ENCODE measurements around the gene CDADC1. TPM values are rescaled to one million over a fixed set of nuclear protein-coding genes. Genes with fewer than 3 reads are reported as not detected.

CDADC1 gene
- total RNA-seq, 3 donors from 2014 or later = 7.3 to 8.5 (median 8.2) TPM

DNA sequence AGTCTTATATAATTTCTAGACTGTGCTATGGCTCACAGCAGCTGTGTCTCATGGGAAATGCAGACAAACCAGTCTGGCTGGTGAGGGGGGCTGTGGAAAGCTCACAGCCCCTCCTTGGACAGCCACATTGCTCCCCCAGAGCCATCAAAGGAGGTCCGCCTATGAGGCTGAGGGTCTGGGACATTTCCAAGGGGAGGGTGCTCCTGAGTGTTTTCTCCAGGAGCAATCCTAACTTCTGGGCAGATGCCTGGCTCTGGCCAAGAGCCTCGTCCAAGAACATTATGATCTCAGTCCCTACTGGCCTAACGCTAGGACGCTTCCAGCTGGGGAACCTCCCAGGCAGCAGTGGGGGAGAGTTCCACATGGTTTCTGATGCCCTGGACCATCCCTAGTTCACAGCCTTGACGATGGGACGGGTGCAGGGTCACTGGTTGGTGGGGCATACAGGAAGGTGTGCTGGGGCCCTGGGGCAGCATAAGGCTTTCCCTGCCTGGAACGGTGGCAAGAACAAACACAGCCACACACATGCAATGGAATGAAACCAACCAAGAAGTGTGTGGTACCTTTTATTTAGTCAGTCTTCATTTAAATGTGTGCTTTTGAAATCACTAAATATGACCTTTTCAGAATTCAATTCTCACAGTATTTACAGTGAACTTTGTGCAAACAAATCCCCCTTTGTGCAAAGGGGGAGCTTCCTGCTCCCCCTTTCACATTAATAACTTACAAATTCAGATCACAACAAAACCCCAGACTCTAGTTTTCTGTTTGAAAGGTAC is 60.6 kb downstream of the CDADC1 start:
- H3K36me3 ChIP-seq = no peaks in the 10 kb centered on the region
- peak; percentile 68 to 93 for DNase-seq (ENCODE audit: low spot score in 2 of 2)
- peak; percentile 71 to 86 (median 77) for TF ChIP-seq POLR2AphosphoS5 (IDR thresholded peaks at IDR 0.05)
- no peak for TF ChIP-seq POLR2A (IDR thresholded peaks at IDR 0.05)
- TF ChIP-seq, protein P1, sequence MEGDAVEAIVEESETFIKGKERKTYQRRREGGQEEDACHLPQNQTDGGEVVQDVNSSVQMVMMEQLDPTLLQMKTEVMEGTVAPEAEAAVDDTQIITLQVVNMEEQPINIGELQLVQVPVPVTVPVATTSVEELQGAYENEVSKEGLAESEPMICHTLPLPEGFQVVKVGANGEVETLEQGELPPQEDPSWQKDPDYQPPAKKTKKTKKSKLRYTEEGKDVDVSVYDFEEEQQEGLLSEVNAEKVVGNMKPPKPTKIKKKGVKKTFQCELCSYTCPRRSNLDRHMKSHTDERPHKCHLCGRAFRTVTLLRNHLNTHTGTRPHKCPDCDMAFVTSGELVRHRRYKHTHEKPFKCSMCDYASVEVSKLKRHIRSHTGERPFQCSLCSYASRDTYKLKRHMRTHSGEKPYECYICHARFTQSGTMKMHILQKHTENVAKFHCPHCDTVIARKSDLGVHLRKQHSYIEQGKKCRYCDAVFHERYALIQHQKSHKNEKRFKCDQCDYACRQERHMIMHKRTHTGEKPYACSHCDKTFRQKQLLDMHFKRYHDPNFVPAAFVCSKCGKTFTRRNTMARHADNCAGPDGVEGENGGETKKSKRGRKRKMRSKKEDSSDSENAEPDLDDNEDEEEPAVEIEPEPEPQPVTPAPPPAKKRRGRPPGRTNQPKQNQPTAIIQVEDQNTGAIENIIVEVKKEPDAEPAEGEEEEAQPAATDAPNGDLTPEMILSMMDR (IDR thresholded peaks at IDR 0.05) = peak in 1 of 3 donors; percentile 19
- intact Hi-C loops (cut with DNase I; ENCODE audit: low total_unique reads) = loop anchor here (5.0 to 10.0 kb wide), 3 partner anchors 229 to 829 kb away; no protein-coding TSS in a partner anchor
- peak overlapping the region; percentile 86 to 94 for H3K27ac ChIP-seq
- H3K9me3 ChIP-seq = no peaks in the 10 kb centered on the region
- H3K4me3 ChIP-seq = peak overlapping the region in 1 of 3 donors; percentile 38
- peaks cover 3 to 8% of the 10 kb centered on the region in 2 donors for H3K4me1 ChIP-seq
- no peaks in the 10 kb centered on the region for H3K27me3 ChIP-seq

DNA sequence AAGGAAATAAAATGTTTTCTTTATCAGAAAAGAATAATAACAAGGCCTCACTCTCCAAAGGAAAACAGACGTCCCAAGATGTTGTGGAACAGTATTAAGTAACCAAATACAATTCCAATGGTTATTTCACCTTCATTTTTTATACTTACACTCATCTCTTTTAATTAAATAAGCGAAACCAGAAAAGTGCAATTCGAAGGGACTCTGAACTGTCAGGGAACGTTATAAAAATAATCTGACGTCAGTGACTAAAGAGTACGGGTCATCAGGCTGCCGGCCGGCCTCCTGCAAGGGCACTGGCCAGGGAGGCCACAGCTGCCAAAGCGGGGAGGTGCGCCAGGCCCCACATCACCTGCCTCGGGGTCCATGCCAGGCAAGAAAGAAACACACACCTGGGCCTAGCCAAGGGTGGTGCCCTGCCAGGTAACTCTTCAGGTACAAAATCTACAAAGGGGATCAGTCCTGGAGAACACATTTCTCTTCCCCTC is 61.2 kb downstream of the CDADC1 start:
- Histone ChIP-seq H3K9me3 (no peaks in the 10 kb centered on the region), H3K4me3 (no peak overlapping the region), H3K27me3 (no peaks in the 10 kb centered on the region), H3K36me3 (no peaks in the 10 kb centered on the region), H3K4me1 (peaks cover 3 to 12% of the 10 kb centered on the region in 2 donors), H3K27ac (peak overlapping the region; percentile 86 to 94)
- intact Hi-C loops (cut with DNase I; ENCODE audit: low total_unique reads) = loop anchor here (5.0 to 10.0 kb wide), 3 partner anchors 228 to 828 kb away; no protein-coding TSS in a partner anchor
- peak in 1 of 2 donors; percentile 66 for DNase-seq (ENCODE audit: low spot score in 2 of 2)
- TF ChIP-seq POLR2AphosphoS5 (IDR thresholded peaks at IDR 0.05) (no peak), POLR2A (IDR thresholded peaks at IDR 0.05) (no peak)
- TF ChIP-seq, protein P1 (IDR thresholded peaks at IDR 0.05) = no peak

DNA sequence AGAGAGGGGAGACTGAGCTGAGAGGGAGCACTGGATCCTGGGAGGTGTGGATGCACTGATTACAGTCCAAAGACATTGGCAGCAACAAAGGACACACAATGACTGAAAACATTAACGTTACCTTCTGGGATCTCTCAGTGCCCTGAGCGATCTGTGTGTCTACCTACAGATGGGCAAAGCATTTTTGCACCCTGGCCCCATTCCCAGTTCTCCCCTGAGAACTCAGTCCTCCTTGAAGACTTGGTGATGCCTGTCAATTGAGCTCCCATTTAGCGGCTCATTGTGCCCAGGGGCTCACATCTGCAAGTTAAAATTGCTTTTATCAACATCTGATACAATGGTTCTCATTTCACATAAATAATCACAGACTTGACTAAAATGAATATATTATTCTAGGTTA is 62.5 kb downstream of the CDADC1 start:
- no peaks in the 10 kb centered on the region for H3K36me3 ChIP-seq
- H3K27ac ChIP-seq = peak overlapping the region; percentile 86 to 94
- no peak overlapping the region for H3K4me3 ChIP-seq
- no peaks in the 10 kb centered on the region for H3K9me3 ChIP-seq
- intact Hi-C loops (cut with DNase I; ENCODE audit: low total_unique reads) = no loop called here
- peaks cover 0 to 17% of the 10 kb centered on the region in 2 donors for H3K4me1 ChIP-seq
- H3K27me3 ChIP-seq = no peaks in the 10 kb centered on the region
- TF ChIP-seq POLR2A (IDR thresholded peaks at IDR 0.05) (no peak), POLR2AphosphoS5 (IDR thresholded peaks at IDR 0.05) (no peak)
- TF ChIP-seq, protein P1 (IDR thresholded peaks at IDR 0.05) = no peak
- no peak for DNase-seq (ENCODE audit: low spot score in 2 of 2)

DNA sequence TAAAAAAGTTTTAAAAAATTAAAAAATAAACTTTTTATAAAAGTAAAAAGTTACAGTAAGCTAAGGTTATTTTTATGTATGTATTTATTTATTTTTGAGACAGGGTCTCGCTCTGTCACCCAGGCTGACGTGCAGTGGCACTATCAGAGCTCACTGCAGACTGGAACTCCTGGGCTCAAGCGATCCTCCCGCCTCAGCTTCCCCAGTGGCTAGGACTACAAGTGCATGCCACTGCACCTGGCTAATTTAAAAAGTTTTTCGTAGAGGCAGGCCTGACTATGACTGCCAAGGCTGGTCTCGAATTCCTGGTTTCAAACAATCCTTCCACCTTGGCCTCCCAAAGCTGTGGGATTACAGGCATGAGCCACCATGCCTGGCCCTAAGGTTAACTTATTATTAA is 64.1 kb downstream of the CDADC1 start:
- H3K27ac ChIP-seq = no peak overlapping the region
- no peaks in the 10 kb centered on the region for H3K36me3 ChIP-seq
- intact Hi-C loops (cut with DNase I; ENCODE audit: low total_unique reads) = no loop called here
- no peak overlapping the region for H3K4me3 ChIP-seq
- no peaks in the 10 kb centered on the region for H3K9me3 ChIP-seq
- no peak for DNase-seq (ENCODE audit: low spot score in 2 of 2)
- TF ChIP-seq, protein P1 (IDR thresholded peaks at IDR 0.05) = no peak
- TF ChIP-seq POLR2AphosphoS5 (IDR thresholded peaks at IDR 0.05) (no peak), POLR2A (IDR thresholded peaks at IDR 0.05) (no peak)
- no peaks in the 10 kb centered on the region for H3K27me3 ChIP-seq
- peaks cover 0 to 17% of the 10 kb centered on the region in 2 donors for H3K4me1 ChIP-seq

DNA sequence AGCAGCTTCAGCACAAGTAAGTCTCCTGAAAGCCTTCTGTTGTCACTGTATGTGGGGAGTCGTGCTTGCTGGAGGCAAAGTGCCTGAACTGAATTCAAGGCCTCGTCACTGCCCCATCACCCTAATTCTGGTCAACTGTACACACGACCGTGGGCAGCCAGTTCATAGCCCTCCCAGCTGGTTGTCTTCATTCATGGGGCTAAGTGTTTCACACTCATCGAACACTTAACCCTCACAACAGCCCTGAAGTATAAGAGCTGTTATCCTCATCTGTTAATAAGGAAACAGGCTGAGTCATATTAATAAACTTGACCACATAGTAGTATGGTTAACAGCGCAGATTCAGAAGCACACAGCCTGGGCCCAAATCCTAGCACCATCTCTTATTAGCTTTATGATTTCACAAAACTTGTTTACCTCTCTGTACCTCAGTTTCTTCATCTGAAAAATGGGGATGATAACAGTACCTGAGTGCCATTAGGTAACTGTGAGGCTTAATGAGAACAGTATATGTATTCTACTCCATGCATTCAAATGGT is 66.7 kb downstream of the CDADC1 start:
- no peaks in the 10 kb centered on the region for H3K27me3 ChIP-seq
- H3K27ac ChIP-seq = peak overlapping the region; percentile 84 to 89
- no peak for DNase-seq (ENCODE audit: low spot score in 2 of 2)
- H3K4me3 ChIP-seq = peak overlapping the region in 1 of 3 donors; percentile 24
- intact Hi-C loops (cut with DNase I; ENCODE audit: low total_unique reads) = no loop called here
- H3K9me3 ChIP-seq = no peaks in the 10 kb centered on the region
- peaks cover 0 to 11% of the 10 kb centered on the region in 2 donors for H3K4me1 ChIP-seq
- no peaks in the 10 kb centered on the region for H3K36me3 ChIP-seq
- TF ChIP-seq POLR2A (IDR thresholded peaks at IDR 0.05) = no peak
- TF ChIP-seq, protein P1 (IDR thresholded peaks at IDR 0.05) = no peak
- TF ChIP-seq POLR2AphosphoS5 (IDR thresholded peaks at IDR 0.05) = no peak
